Right lobe of liver (tissue), 4 donors: ENCODE results near the gene MFAP4.

ENCODE experiments used
- CTCF ChIP-seq, 4 donors: fragments of 200-600 bp in 3 of 4; fragments of 450-650 bp in 1 of 4; IDR thresholded peaks; one replicate each; pipeline versions ENCODE4 v1.5.1 to v1.8.0; 2016 to 2022; ENCODE audit warnings: antibody characterized with exemption in 4 of 4, mild to moderate bottlenecking in 2 of 4
- POLR2A ChIP-seq: fragments of 450-650 bp; IDR thresholded peaks from one replicate; pipeline ENCODE4 v1.6.1; 2017; ENCODE audit warnings: antibody characterized with exemption, mild to moderate bottlenecking
- donor health status: DM: no; HTN: no; CAD: no.
- donor health status: DM: no; HTN: no; CAD: no.
- donor health status: DM: no; HTN: yes; CAD: no.

- TF ChIP-seq CTCF (IDR thresholded peaks at IDR 0.05) (no peak), POLR2A (no peak)
Measured at GRCh38 chr17:19410875-19411620, 24.1 kb upstream of the MFAP4 start, which contains the start of gene RNF112.
